ENCODE data around the gene GOLGA6L6. TPM values are rescaled to one million over a fixed set of nuclear protein-coding genes. Genes with fewer than 3 reads are reported as not detected.
"Not testable (repeated sequence)": the region's sequence is repeated elsewhere in the genome, so short reads cannot be mapped to it uniquely, and the experiment has no call there.

The GOLGA6L6 gene
- total RNA-seq (not detected), polyA plus RNA-seq (ENCODE audit: insufficient read length in 2 of 2) (under 1 TPM; 0.06 to 0.18 TPM)
- long read RNA-seq, donor 1 = 0 reads
- long read RNA-seq, donor 2 = 0 reads
- long read RNA-seq, donor 3 = 0 reads
- long read RNA-seq, donor 4 = 0 reads

- H3K27ac ChIP-seq (ENCODE audit: low read depth, low read length); DNase-seq (ENCODE audit: low read depth in 4 of 6, low spot score in 6 of 6); H3K9me3 ChIP-seq (ENCODE audit: control insufficient read depth, insufficient read depth, low read length); H3K27me3 ChIP-seq (ENCODE audit: control insufficient read depth, insufficient read depth, low read length); H3K36me3 ChIP-seq (ENCODE audit: control insufficient read depth, insufficient read depth, low read length); H3K4me3 ChIP-seq (ENCODE audit: low read depth, low read length); H3K4me1 ChIP-seq (ENCODE audit: control insufficient read depth, insufficient read depth, low read length): not testable (repeated sequence)
- 67% methylated on average over 1 of the region's 7 CpGs for WGBS (ENCODE audit: insufficient coverage)
These were observed at the start of gene GOLGA6L6 for GRCh38 chr15:20541700-20542099. GOLGA6L6 (minus strand) TSS chr15:20541800; CDS start chr15:20541709, 91 bp downstream.

GRCh38 chr15:20590069-20590468 is 48.5 kb upstream of the GOLGA6L6 start:
- not testable (repeated sequence) for H3K27me3 ChIP-seq (ENCODE audit: control insufficient read depth, insufficient read depth, low read length); H3K27ac ChIP-seq (ENCODE audit: low read depth, low read length); H3K4me3 ChIP-seq (ENCODE audit: low read depth, low read length); H3K9me3 ChIP-seq (ENCODE audit: control insufficient read depth, insufficient read depth, low read length); H3K36me3 ChIP-seq (ENCODE audit: control insufficient read depth, insufficient read depth, low read length); H3K4me1 ChIP-seq (ENCODE audit: control insufficient read depth, insufficient read depth, low read length); DNase-seq (ENCODE audit: low read depth in 4 of 6, low spot score in 6 of 6)
- WGBS (ENCODE audit: insufficient coverage) = no CpG with 5 or more reads among the region's 2 CpGs

- H3K4me1 ChIP-seq (ENCODE audit: control insufficient read depth, insufficient read depth, low read length); DNase-seq (ENCODE audit: low read depth in 4 of 6, low spot score in 6 of 6); H3K9me3 ChIP-seq (ENCODE audit: control insufficient read depth, insufficient read depth, low read length); H3K27ac ChIP-seq (ENCODE audit: low read depth, low read length); H3K36me3 ChIP-seq (ENCODE audit: control insufficient read depth, insufficient read depth, low read length); H3K27me3 ChIP-seq (ENCODE audit: control insufficient read depth, insufficient read depth, low read length); H3K4me3 ChIP-seq (ENCODE audit: low read depth, low read length): not testable (repeated sequence)
- no CpG with 5 or more reads among the region's 3 CpGs for WGBS (ENCODE audit: insufficient coverage)
These were observed 45.2 kb upstream of the GOLGA6L6 start for GRCh38 chr15:20586821-20587220.

GRCh38 chr15:20582726-20583115 is 41.1 kb upstream of the GOLGA6L6 start:
- WGBS (ENCODE audit: insufficient coverage) = no CpG with 5 or more reads among the region's 18 CpGs
- not testable (repeated sequence) for DNase-seq (ENCODE audit: low read depth in 4 of 6, low spot score in 6 of 6)

GRCh38 chr15:20582109-20582725 is 40.6 kb upstream of the GOLGA6L6 start:
- not testable (repeated sequence) for H3K9me3 ChIP-seq (ENCODE audit: control insufficient read depth, insufficient read depth, low read length); H3K36me3 ChIP-seq (ENCODE audit: control insufficient read depth, insufficient read depth, low read length); H3K27ac ChIP-seq (ENCODE audit: low read depth, low read length); H3K4me3 ChIP-seq (ENCODE audit: low read depth, low read length); H3K27me3 ChIP-seq (ENCODE audit: control insufficient read depth, insufficient read depth, low read length); H3K4me1 ChIP-seq (ENCODE audit: control insufficient read depth, insufficient read depth, low read length); DNase-seq (ENCODE audit: low read depth in 4 of 6, low spot score in 6 of 6)
- no CpG with 5 or more reads among the region's 39 CpGs for WGBS (ENCODE audit: insufficient coverage)

More at GRCh38 chr15:20582726-20583115, 41.1 kb upstream of the GOLGA6L6 start:
- not testable (repeated sequence) for H3K27ac ChIP-seq (ENCODE audit: low read depth, low read length); H3K36me3 ChIP-seq (ENCODE audit: control insufficient read depth, insufficient read depth, low read length); H3K9me3 ChIP-seq (ENCODE audit: control insufficient read depth, insufficient read depth, low read length); H3K4me1 ChIP-seq (ENCODE audit: control insufficient read depth, insufficient read depth, low read length); H3K4me3 ChIP-seq (ENCODE audit: low read depth, low read length); H3K27me3 ChIP-seq (ENCODE audit: control insufficient read depth, insufficient read depth, low read length)

GRCh38 chr15:20581261-20582108 is 39.9 kb upstream of the GOLGA6L6 start:
- H3K4me3 ChIP-seq (ENCODE audit: low read depth, low read length); H3K4me1 ChIP-seq (ENCODE audit: control insufficient read depth, insufficient read depth, low read length); H3K27ac ChIP-seq (ENCODE audit: low read depth, low read length); H3K27me3 ChIP-seq (ENCODE audit: control insufficient read depth, insufficient read depth, low read length); H3K9me3 ChIP-seq (ENCODE audit: control insufficient read depth, insufficient read depth, low read length); H3K36me3 ChIP-seq (ENCODE audit: control insufficient read depth, insufficient read depth, low read length); DNase-seq (ENCODE audit: low read depth in 4 of 6, low spot score in 6 of 6): not testable (repeated sequence)
- WGBS (ENCODE audit: insufficient coverage) = no CpG with 5 or more reads among the region's 62 CpGs

GRCh38 chr15:20579662-20580061 is 38.1 kb upstream of the GOLGA6L6 start:
- WGBS (ENCODE audit: insufficient coverage) = no CpG with 5 or more reads among the region's 14 CpGs

GRCh38 chr15:20551289-20551688 is 9.7 kb upstream of the GOLGA6L6 start:
- no CpG with 5 or more reads among the region's 19 CpGs for WGBS (ENCODE audit: insufficient coverage)
- not testable (repeated sequence) for DNase-seq (ENCODE audit: low read depth in 4 of 6, low spot score in 6 of 6); H3K9me3 ChIP-seq (ENCODE audit: control insufficient read depth, insufficient read depth, low read length); H3K27me3 ChIP-seq (ENCODE audit: control insufficient read depth, insufficient read depth, low read length); H3K36me3 ChIP-seq (ENCODE audit: control insufficient read depth, insufficient read depth, low read length); H3K4me3 ChIP-seq (ENCODE audit: low read depth, low read length); H3K4me1 ChIP-seq (ENCODE audit: control insufficient read depth, insufficient read depth, low read length); H3K27ac ChIP-seq (ENCODE audit: low read depth, low read length)

More at GRCh38 chr15:20579662-20580061, 38.1 kb upstream of the GOLGA6L6 start:
- H3K4me1 ChIP-seq (ENCODE audit: control insufficient read depth, insufficient read depth, low read length); H3K4me3 ChIP-seq (ENCODE audit: low read depth, low read length); H3K9me3 ChIP-seq (ENCODE audit: control insufficient read depth, insufficient read depth, low read length); H3K27ac ChIP-seq (ENCODE audit: low read depth, low read length); H3K27me3 ChIP-seq (ENCODE audit: control insufficient read depth, insufficient read depth, low read length); DNase-seq (ENCODE audit: low read depth in 4 of 6, low spot score in 6 of 6); H3K36me3 ChIP-seq (ENCODE audit: control insufficient read depth, insufficient read depth, low read length): not testable (repeated sequence)

GRCh38 chr15:20505926-20506658 is 35.5 kb downstream of the GOLGA6L6 start:
- not testable (repeated sequence) for H3K36me3 ChIP-seq (ENCODE audit: control insufficient read depth, insufficient read depth, low read length); H3K9me3 ChIP-seq (ENCODE audit: control insufficient read depth, insufficient read depth, low read length); H3K27me3 ChIP-seq (ENCODE audit: control insufficient read depth, insufficient read depth, low read length); H3K4me1 ChIP-seq (ENCODE audit: control insufficient read depth, insufficient read depth, low read length); H3K4me3 ChIP-seq (ENCODE audit: low read depth, low read length); DNase-seq (ENCODE audit: low read depth in 4 of 6, low spot score in 6 of 6); H3K27ac ChIP-seq (ENCODE audit: low read depth, low read length)
- no CpG with 5 or more reads among the region's 87 CpGs for WGBS (ENCODE audit: insufficient coverage)
